GM18505 (cell line): ENCODE results near the gene MEGF8.

Experiments
- ATAC-seq: cut with Tn5 transposase; IDR thresholded peaks from one replicate; pipeline ENCODE4 v1.9.1; 2021; ENCODE audit not compliant: unreplicated experiment
- POLR2A ChIP-seq: IDR thresholded peaks from 4 replicates; pipeline ENCODE4 v1.6.1; 2011; ENCODE audit warnings: borderline replicate concordance; ENCODE audit not compliant: insufficient read depth, insufficient read length; ENCODE audit errors: extremely low read depth

Gene MEGF8

GRCh38 chr19:42389899-42390298, 64.5 kb downstream of the MEGF8 start, which contains the start of gene CNFN:
CNFN (minus strand) TSS chr19:42390297; CDS start chr19:42389037, 1,260 bp downstream.
- no peak for TF ChIP-seq POLR2A
- no peak for ATAC-seq

DNA sequence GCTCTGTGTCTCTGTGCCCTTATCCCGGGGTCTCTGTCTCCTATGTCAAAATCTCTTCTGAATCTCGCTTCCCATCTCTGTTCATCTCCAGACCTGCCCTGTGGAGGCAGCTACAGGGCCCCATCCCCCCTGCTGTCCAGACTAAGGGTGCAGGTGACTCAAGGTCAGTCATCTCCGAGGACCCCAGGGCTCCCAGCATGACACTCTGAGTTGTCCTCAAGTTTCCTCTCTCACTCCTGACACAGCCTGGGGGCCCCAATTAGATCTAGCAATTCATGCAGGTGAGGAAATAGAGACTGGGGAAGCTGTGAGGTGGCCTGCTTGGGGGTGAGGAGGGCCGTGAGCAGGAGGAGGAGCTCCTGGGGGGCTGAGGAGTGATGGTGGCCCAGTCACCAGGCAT, 66.7 kb downstream of the MEGF8 start:
- TF ChIP-seq POLR2A: no peak
- no peak for ATAC-seq

DNA sequence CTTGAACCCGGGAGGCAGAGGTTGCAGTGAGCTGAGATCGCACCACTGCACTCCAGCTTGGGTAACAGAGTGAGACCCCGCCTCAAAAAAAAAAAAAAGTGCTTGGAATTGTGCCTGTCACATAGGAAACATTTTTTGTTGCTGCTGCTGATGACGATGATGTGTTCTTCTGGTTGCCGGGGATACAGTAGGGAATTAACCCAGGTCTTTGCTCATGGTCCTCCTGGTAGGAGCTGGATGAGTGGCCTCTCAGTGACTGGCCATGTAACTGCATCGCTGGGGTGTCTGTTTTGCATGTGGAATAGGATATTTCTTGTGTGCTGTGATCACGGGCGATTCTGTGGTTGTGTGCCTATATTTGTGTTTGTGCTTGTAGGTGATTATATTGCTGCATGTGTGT, 69.3 kb downstream of the MEGF8 start:
- ATAC-seq: no peak
- TF ChIP-seq POLR2A: no peak

- peak; percentile 96 for ATAC-seq
- TF ChIP-seq POLR2A: peak; percentile 97
Observed at GRCh38 chr19:42396381-42397262, 71.2 kb downstream of the MEGF8 start.

- ATAC-seq: no peak
Observed at GRCh38 chr19:42397263-42398166, 72.1 kb downstream of the MEGF8 start.

DNA sequence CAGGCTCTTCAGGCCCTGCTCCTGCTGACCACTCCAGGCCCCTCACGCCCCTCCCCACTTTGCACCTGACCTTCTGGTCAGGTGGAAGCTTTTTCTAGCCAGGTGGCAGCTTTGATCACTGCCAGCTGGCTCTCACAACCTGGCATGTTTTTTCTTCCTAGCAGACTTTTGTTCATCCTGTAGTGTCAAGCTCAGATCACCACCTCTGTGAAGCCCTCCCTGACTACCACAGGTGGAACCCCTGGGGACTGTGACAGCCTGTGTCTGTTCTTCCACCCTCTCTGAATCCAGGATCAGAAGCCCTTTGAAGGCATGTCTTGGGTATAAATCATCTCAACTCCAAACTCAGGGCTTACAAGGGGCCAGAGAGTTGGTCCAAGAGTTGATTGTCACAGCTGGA, 75.0 kb downstream of the MEGF8 start:
- no peak for TF ChIP-seq POLR2A
- no peak for ATAC-seq

More at GRCh38 chr19:42397263-42398166, 72.1 kb downstream of the MEGF8 start:
- no peak for TF ChIP-seq POLR2A

DNA sequence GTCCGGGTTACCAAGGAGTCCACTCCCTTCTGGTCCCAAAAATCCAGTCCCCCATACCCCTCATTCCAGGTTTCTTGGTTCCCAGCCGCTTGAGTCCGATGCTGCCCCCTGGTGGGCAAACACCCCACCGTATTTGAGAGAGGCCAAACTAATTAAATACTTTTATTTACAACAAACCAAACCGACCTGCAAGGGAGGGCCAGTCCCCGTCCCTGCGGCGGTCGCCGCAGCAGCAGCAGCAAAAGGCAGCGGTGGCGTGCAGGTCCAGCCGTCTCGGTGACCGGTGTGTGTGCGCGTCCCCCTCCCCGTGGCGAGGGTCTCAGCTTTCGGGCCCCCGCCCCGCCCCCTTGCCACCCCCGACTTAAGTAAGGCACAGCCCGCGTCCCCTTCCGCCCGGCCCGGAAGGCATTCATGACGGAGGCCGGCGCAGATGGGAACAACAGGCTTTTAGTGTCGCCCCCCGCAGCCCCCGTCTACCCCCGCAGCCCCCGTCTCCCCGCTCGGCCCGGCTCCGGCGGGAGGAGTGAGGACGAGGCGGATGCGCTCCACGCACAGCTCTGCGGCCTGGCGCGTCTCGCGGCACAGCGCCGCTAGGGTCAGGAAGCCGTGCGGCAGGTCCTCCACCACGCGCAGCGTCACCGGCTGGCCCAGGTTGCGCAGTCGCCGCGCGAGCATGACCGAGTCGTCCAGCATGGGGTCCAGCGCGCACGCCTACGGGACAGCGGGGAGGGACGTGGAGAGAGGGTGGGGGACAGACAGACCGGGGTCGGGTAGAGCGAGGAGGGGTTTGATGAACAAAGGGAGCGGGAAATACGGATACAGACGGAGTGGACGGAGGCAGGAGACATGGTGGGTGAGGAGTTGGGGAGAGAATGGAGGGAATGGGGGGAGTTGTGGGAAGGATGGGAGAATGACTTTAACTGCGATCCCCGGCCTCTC, 76.2 kb downstream of the MEGF8 start:
- no peak for TF ChIP-seq POLR2A
- no peak for ATAC-seq

DNA sequence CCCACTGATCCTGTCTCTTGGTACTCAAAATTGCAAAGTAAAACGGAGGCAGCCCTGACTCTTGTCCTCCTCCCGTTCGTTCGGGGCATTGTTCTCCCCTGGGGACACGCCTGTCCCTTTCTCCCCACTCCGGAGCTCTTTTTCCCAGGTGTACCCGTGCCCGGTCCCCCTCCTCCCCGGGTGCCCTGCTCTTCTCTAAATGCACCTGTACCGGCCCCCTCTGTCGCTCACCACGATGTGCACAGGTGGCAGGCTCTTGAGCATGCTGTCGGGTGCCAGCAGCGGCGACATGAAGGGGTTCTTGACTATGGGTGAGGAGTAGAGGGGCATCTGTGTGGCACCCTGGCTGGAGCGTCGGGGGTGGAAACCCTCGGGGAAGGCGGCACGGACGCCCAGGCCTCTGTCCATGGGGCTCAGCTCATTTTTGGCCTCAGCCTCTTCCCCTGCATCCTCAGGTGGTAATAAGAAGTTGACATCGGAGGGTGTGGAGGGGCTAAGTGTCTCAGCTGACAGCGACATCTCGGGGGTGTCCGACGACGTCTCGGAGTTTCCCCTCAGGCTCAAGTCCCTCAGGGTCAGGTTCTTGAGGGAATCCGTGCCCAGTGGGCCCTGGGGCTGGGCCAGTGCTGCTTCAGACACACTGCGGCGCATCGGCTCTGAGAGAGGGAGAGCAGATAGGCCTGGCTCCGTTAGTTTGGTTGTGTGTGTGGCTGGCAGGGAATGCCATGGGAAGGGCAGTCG, 77.1 kb downstream of the MEGF8 start:
- no peak for TF ChIP-seq POLR2A
- no peak for ATAC-seq

GRCh38 chr19:42403586-42403985, 78.2 kb downstream of the MEGF8 start:
- no peak for ATAC-seq
- no peak for TF ChIP-seq POLR2A

DNA sequence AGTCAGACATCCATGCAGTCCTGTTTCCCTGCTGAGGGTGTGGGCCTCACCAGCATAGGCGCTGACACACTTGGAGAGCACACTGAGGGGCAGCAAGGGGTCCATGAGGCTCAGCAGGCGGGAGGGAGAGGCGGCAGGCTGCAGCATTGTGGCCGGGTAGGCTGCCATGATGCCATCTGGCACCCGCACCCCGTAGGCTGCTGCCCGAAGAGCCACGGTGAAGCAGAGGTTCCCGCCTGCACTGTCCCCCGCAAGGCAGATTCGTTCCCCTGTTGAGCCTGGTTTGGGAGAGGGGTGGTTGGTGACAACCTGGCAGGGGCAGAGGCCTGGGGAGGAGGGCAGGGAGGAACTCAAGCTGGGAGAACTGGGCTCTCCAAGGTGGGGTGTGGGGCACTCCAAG, 80.7 kb downstream of the MEGF8 start:
- ATAC-seq: no peak
- TF ChIP-seq POLR2A: no peak

- no peak for TF ChIP-seq POLR2A
- ATAC-seq: no peak
Observed at GRCh38 chr19:42407085-42407815, 81.8 kb downstream of the MEGF8 start.
